ENCODE measurements around the gene NRM. TPM values are rescaled to one million over a fixed set of nuclear protein-coding genes. Genes with fewer than 3 reads are reported as not detected.

The NRM gene
- total and polyA plus RNA-seq, 2 of the 13 experiments (the other 11 are each of a cell fraction or from before 2014, with no cell fraction given): 12.5 to 16.0 TPM

DNA sequence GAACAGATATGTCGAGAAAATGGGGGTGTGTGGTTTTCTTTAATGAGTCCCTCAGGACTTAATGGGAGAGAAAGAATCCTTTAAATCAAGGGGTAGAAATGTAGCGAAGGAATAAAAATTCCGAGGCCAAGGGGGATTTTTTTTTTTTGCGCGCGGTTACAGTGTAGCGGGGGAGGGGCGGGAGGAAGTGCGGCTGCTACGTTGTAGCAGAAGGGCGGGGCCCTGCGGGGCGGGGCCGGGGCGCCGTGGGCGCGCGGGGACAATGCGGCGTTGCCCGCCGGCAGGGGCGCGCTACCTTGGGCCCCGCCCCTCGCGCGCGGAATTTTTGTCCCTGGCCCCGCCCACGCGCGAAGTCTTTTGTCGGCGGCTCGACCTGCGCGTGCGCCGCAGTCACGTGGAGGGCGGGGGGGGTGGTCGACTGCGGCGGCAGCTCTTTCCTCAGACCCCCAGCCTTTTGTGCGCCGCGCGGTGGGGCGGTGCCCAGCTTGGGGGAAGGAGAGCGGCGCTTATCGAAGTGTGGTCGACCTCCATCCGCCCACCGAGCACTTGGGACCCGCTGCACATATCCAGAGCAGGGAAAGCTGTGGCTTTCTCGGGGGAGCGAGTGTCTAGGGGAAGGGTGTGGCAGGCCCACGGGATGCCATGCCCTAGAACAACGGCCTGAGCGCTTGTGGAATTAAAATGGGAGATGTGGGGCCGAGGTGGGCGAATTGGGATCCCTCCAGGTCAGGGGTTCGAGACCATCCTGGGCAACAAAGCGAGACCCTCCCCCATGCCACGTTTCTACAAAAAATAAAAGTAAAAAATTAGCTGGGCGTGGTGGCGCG is 30.6 kb upstream of the NRM start:
- H3K36me3 ChIP-seq (replicated peaks in 1 of 2; ENCODE audit: control insufficient read depth in 1 of 2, insufficient read depth in 2 of 2, low read length in 2 of 2): peaks cover 13 to 35% of the 10 kb centered on the region in 2 experiments
- in situ Hi-C loops (cut with HindIII; ENCODE audit: extremely low pct_ligation_motif_present, low pct_unique_long_range_greater_than_20kb): loop anchor here (5.0 to 10.0 kb wide), 2 partner anchors 44 to 237 kb away; partner anchors contain the start of gene HLA-E
- TF ChIP-seq CENPBD1 (CRISPR knock-in tag; IDR thresholded peaks at IDR 0.05; ENCODE audit: borderline replicate concordance, low read depth) (no peak), YEATS4 (CRISPR knock-in tag; IDR thresholded peaks at IDR 0.05; ENCODE audit: borderline replicate concordance) (peak; percentile 85), THAP7 (CRISPR knock-in tag; IDR thresholded peaks at IDR 0.05) (no peak), THAP9 (CRISPR knock-in tag; IDR thresholded peaks at IDR 0.05; ENCODE audit: borderline replicate concordance) (no peak), ZNF451 (CRISPR knock-in tag; IDR thresholded peaks at IDR 0.05) (peak; percentile 85), ZNF720 (CRISPR knock-in tag; IDR thresholded peaks at IDR 0.05) (no peak), GMEB2 (CRISPR knock-in tag; IDR thresholded peaks at IDR 0.05; ENCODE audit: low read depth) (no peak), ASH2L (IDR thresholded peaks at IDR 0.05; ENCODE audit: insufficient read length, low read depth, low read length) (peak; percentile 31), ZC3H13 (CRISPR knock-in tag; IDR thresholded peaks at IDR 0.05) (peak; percentile 79; the same call in 1 of the 2 replicates), SCMH1 (CRISPR knock-in tag; IDR thresholded peaks at IDR 0.05; ENCODE audit: borderline replicate concordance) (no peak), ZNF891 (CRISPR knock-in tag; IDR thresholded peaks at IDR 0.05) (peak; percentile 25; the same call in 1 of the 2 replicates), NR3C1 (CRISPR knock-in tag; IDR thresholded peaks at IDR 0.05) (no peak)
- TF ChIP-seq, protein P1, sequence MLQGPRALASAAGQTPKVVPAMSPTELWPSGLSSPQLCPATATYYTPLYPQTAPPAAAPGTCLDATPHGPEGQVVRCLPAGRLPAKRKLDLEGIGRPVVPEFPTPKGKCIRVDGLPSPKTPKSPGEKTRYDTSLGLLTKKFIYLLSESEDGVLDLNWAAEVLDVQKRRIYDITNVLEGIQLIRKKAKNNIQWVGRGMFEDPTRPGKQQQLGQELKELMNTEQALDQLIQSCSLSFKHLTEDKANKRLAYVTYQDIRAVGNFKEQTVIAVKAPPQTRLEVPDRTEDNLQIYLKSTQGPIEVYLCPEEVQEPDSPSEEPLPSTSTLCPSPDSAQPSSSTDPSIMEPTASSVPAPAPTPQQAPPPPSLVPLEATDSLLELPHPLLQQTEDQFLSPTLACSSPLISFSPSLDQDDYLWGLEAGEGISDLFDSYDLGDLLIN (CRISPR knock-in tag; IDR thresholded peaks at IDR 0.05; ENCODE audit: borderline replicate concordance): no peak

More for the DNA sequence above, 30.6 kb upstream of the NRM start:
- Histone ChIP-seq H3K9ac (ENCODE audit: insufficient read depth, low read depth, low read length) (peak overlapping the region; percentile 96), H3K27me3 (ENCODE audit: control insufficient read depth in 1 of 2, insufficient read depth in 2 of 2, low read length in 2 of 2) (no peaks in the 10 kb centered on the region; a peak in 1 of 5 replicates), H3K4me2 (ENCODE audit: low read depth, low read length) (peak overlapping the region; percentile 82), H3K4me3 (replicated peaks in 1 of 3; ENCODE audit: insufficient read depth in 1 of 3, low read depth in 2 of 3, low read length in 3 of 3) (peak overlapping the region; percentile 89 to 94 (median 90)), H4K20me1 (ENCODE audit: insufficient read depth, low read length) (peaks cover 44% of the 10 kb centered on the region), H3K27ac (ENCODE audit: extremely low read length, insufficient read depth, low read length) (peak overlapping the region; percentile 96), H3K9me3 (ENCODE audit: low read length) (no peaks in the 10 kb centered on the region), H3K4me1 (ENCODE audit: insufficient read depth, low read length) (peaks cover 63% of the 10 kb centered on the region), H3K79me2 (ENCODE audit: insufficient read depth, low read length) (peaks cover 46% of the 10 kb centered on the region), H2AFZ (ENCODE audit: low read length) (no peak overlapping the region)
- DNase-seq (ENCODE audit: low spot score) (peak; percentile 80), ATAC-seq (peak; percentile 9; the same call in 2 of the 3 replicates), FAIRE-seq (no peak)
- ChIA-PET CTCF (ENCODE audit: low intra/inter-chr PET ratio, low total read pairs) (interaction anchor here (1.0 to 3.5 kb wide), 4 partner anchors 9 to 49 kb away, joined by 4 to 130 read pairs (median 4); partner anchors contain the start of gene DHX16), POLR2A (interaction anchor here (0.7 to 5.0 kb wide), 25 partner anchors 9 to 193 kb away, joined by 3 to 92 read pairs (median 8); partner anchors contain the start of genes DHX16, FLOT1, IER3 and MRPS18B)
- no TSS peak for BruUV-seq (replicated peaks)
- intact Hi-C loops (cut with micrococcal nuclease; ENCODE audit: unreplicated experiment): loop anchor here (1.0 to 5.0 kb wide), 5 partner anchors 34 to 239 kb away; partner anchors contain the start of genes MRPS18B and PPP1R10
- 3% methylated on average over 40 of the region's 71 CpGs for WGBS (ENCODE audit: low lambda C conversion rate)

Measured in HepG2 (cell line).